K562 (cell line): Measurements from ENCODE around the gene ATAD2B. TPM values are rescaled to one million over a fixed set of nuclear protein-coding genes. Genes with fewer than 3 reads are reported as not detected.

ENCODE experiments used
- ATAC-seq: fragments of 200-7000 bp; cut with Tn5 transposase; 3 replicates; pipeline ENCODE4 v1.9.1; 2020; ENCODE audit warnings: moderate library complexity
- BruUV-seq: library from RNA; stranded (reverse); fragments of 400-500 nt; replicated peaks from 2 replicates; lab custom pipeline; 2021; lab: Mats Ljungman, UMichigan
- CTCF ChIA-PET: fragments of 300-600 bp; formaldehyde crosslinking; extraction: SDS; loops from one replicate; lab custom pipeline; 2021; ENCODE audit warnings: low intra/inter-chr PET ratio; lab: Yijun Ruan, JAX
- POLR2A ChIA-PET: fragments of 300-600, 350-650 bp; sonication (Branson Sonifier 250); formaldehyde crosslinking; extraction: SDS; loops from one replicate; lab custom pipeline; 2021; ENCODE audit warnings: antibody characterized with exemption, inconsistent platforms; lab: Yijun Ruan, JAX
- DNase-seq, 4 experiments: peaks; one replicate each; pipeline versions ENCODE4 v3.0.0 to v3.0.0-alpha.2; 2011 to 2018; ENCODE audit warnings: low spot score in 3 of 4, mixed read lengths in 3 of 4; ENCODE audit errors: extremely low read depth in 1 of 4
- FAIRE-seq: peaks from 2 replicates; lab custom pipeline; 2011; peaks lifted over from hg19 to GRCh38; lab: Jason Lieb, UNC
- H2AFZ ChIP-seq: 2 replicates; pipeline ENCODE4 v1.6.0; 2011; ENCODE audit warnings: low read depth, low read length, control low read depth, inconsistent platforms
- H3K27ac ChIP-seq: fragments of 200-600 bp; 3 replicates; pipeline ENCODE4 v1.8.0; 2011; ENCODE audit warnings: low read depth, mild to moderate bottlenecking, control low read depth, inconsistent platforms, low read length, moderate library complexity, mixed read lengths; ENCODE audit errors: extremely low read depth
- H3K27me3 ChIP-seq, 2 experiments: fragments of 300-600 bp in 1 of 2; 2 replicates in 1 of 2; 3 replicates in 1 of 2; pipeline versions ENCODE4 v1.6.0 to v1.8.0; 2011; ENCODE audit warnings: inconsistent platforms in 2 of 2, low read length in 2 of 2, mild to moderate bottlenecking in 1 of 2, mixed read lengths in 1 of 2, moderate library complexity in 1 of 2; ENCODE audit not compliant: control insufficient read depth in 2 of 2, insufficient read depth in 2 of 2
- H3K36me3 ChIP-seq: fragments of 300-600 bp; 3 replicates; pipeline ENCODE4 v1.8.0; 2011; ENCODE audit warnings: mild to moderate bottlenecking, low read length, inconsistent platforms; ENCODE audit not compliant: control insufficient read depth, insufficient read depth
- H3K4me1 ChIP-seq, 2 experiments: fragments of 200-600 bp in 1 of 2; replicated peaks in 1 of 2; 2 replicates in 1 of 2; 3 replicates in 1 of 2; pipeline versions ENCODE4 v1.5.1 to v1.8.0; 2011; ENCODE audit warnings: inconsistent platforms in 2 of 2, low read length in 2 of 2, mild to moderate bottlenecking in 1 of 2, mixed read lengths in 1 of 2, moderate library complexity in 1 of 2; ENCODE audit not compliant: control insufficient read depth in 2 of 2, insufficient read depth in 2 of 2
- H3K4me2 ChIP-seq: 2 replicates; pipeline ENCODE4 v1.6.1; 2011; ENCODE audit warnings: low read length, control low read depth, inconsistent platforms, mixed read lengths; ENCODE audit not compliant: insufficient read depth
- H3K4me3 ChIP-seq: fragments of 200-600 bp; sonication (generic), shearing (Covaris generic); 2 replicates; pipeline ENCODE4 v1.5.1; 2016; ENCODE audit warnings: control low read depth, inconsistent platforms
- H3K79me2 ChIP-seq: fragments of 200-600 bp; 3 replicates; pipeline ENCODE4 v1.8.0; 2011; ENCODE audit warnings: low read length, inconsistent platforms; ENCODE audit not compliant: control insufficient read depth, insufficient read depth
- H3K9ac ChIP-seq, 2 experiments: 2 replicates each; pipeline versions ENCODE4 v1.6.0 to v1.6.1; 2011; ENCODE audit warnings: low read depth in 2 of 2, low read length in 2 of 2, control low read depth in 1 of 2, inconsistent platforms in 1 of 2, mild to moderate bottlenecking in 1 of 2, mixed read lengths in 1 of 2; ENCODE audit not compliant: insufficient read depth in 1 of 2
- H3K9me1 ChIP-seq: one replicate; pipeline ENCODE4 v1.6.0; 2011; ENCODE audit warnings: inconsistent platforms, mild to moderate bottlenecking, low read length, moderate library complexity; ENCODE audit not compliant: control insufficient read depth, insufficient read depth
- H3K9me3 ChIP-seq: replicated peaks from 2 replicates; pipeline ENCODE4 v1.5.1; 2011; ENCODE audit warnings: low read depth, low read length, inconsistent platforms; ENCODE audit not compliant: control insufficient read depth, insufficient read depth
- H4K20me1 ChIP-seq: replicated peaks from 2 replicates; pipeline ENCODE4 v1.6.1; 2011; ENCODE audit warnings: low read length, inconsistent platforms, mixed read lengths; ENCODE audit not compliant: control insufficient read depth, insufficient read depth
- ATF3 ChIP-seq, 2 experiments: fragments of 450-650 bp in 1 of 2; sonication (generic) in 1 of 2; formaldehyde crosslinking in 1 of 2; IDR thresholded peaks in 1 of 2; conservative IDR thresholded peaks in 1 of 2; 2 replicates each; pipeline versions ENCODE4 v1.6.1 to v1.8.1; 2016 to 2023; ENCODE audit warnings: mild to moderate bottlenecking in 2 of 2, moderate library complexity in 2 of 2, inconsistent platforms in 1 of 2, missing genetic modification reagents in 1 of 2
- CAMTA2 ChIP-seq: fragments of 250-450 bp; sonication (Bioruptor Pico); conservative IDR thresholded peaks from 2 replicates; pipeline ENCODE4 v1.5.1; 2022
- DPF2 ChIP-seq: fragments of 450-650 bp; IDR thresholded peaks from 2 replicates; pipeline ENCODE4 v1.6.1; 2016
- FOXM1 ChIP-seq, 2 experiments: fragments of 450-650 bp in 1 of 2; sonication (generic) in 1 of 2; formaldehyde crosslinking in 1 of 2; IDR thresholded peaks; 2 replicates each; pipeline versions ENCODE4 v1.6.1 to v1.9.0; 2017 to 2022; ENCODE audit warnings: low read depth in 2 of 2, mild to moderate bottlenecking in 2 of 2, missing genetic modification reagents in 1 of 2, moderate library complexity in 1 of 2
- MAFF ChIP-seq: IDR thresholded peaks from 2 replicates; pipeline ENCODE4 v1.6.1; 2012; ENCODE audit warnings: low read length, improper control_type of control experiment
- RBM22 ChIP-seq: fragments of 200-400 bp; formaldehyde crosslinking; IDR thresholded peaks from 2 replicates; pipeline ENCODE4 v1.6.1; 2018; ENCODE audit warnings: low read length, low read depth; ENCODE audit not compliant: poor library complexity, severe bottlenecking
- SMARCA4 ChIP-seq: fragments of 450-650 bp; IDR thresholded peaks from 2 replicates; pipeline ENCODE4 v1.6.1; 2016
- TBL1XR1 ChIP-seq, 2 experiments: IDR thresholded peaks; 2 replicates each; pipeline ENCODE4 v1.6.1; 2012; ENCODE audit warnings: improper control_type of control experiment in 2 of 2, low read length in 2 of 2, mild to moderate bottlenecking in 1 of 2
- ZNF449 ChIP-seq: fragments of 250-450 bp; sonication (Bioruptor Pico); IDR thresholded peaks from 2 replicates; pipeline ENCODE4 v1.8.0; 2022; ENCODE audit warnings: moderate library complexity, mild to moderate bottlenecking, inconsistent platforms
- ZNF511 ChIP-seq: sonication (generic); formaldehyde crosslinking; IDR thresholded peaks from 2 replicates; pipeline ENCODE4 v1.8.0; 2022; ENCODE audit warnings: mild to moderate bottlenecking, missing genetic modification reagents
- ZNF589 ChIP-seq: fragments of 200-800 bp; sonication (Bioruptor generic); IDR thresholded peaks from 2 replicates; pipeline ENCODE4 v1.6.1; 2016; ENCODE audit warnings: low read depth, missing genetic modification characterization, missing compliant biosample characterization
- ZNF592 ChIP-seq: fragments of 450-650 bp; IDR thresholded peaks from 2 replicates; pipeline ENCODE4 v1.6.1; 2017; ENCODE audit warnings: antibody characterized with exemption, mild to moderate bottlenecking
- WGBS: fragments of 100-300 bp; shearing (Covaris generic); methylation state at CpG from one replicate; pipeline ENCODE4 v1.1.6; 2016; ENCODE audit warnings: low coverage, mixed read lengths; ENCODE audit not compliant: insufficient coverage; ENCODE audit errors: missing lambda C conversion rate; 5-methylcytosine and 5-hydroxymethylcytosine counted together
- in situ Hi-C: fragments of 300-500 bp; cut with MboI; formaldehyde crosslinking; loops from 4 replicates; pipeline ENCODE4 v1.15.0; 2018; ENCODE audit warnings: inconsistent platforms, mixed read lengths
- intact Hi-C: fragments of 100-400 bp; cut with micrococcal nuclease; formaldehyde crosslinking; loops from 2 replicates; pipeline ENCODE4 v1.14.2; 2022
- polyA plus RNA-seq, 8 experiments: library from polyadenylated mRNA; depleted of rRNA in 4 of 8; stranded (reverse) in 5 of 8; unstranded in 3 of 8; fragments of >200 nt; fragmentation: Nextera tagmentation in 2 of 8; fragmentation: Illumina TruSeq in 1 of 8; extraction: Ambion mirVana in 2 of 8; extraction: Trizol in 1 of 8; gene quantifications; 2 replicates each; pipeline versions ENCODE4 v1.2.1 to v1.2.3, GENCODE V29; 2011 to 2014; ENCODE audit warnings: inconsistent platforms in 1 of 8, missing spikeins in 1 of 8
- total RNA-seq, 7 experiments: library from RNA; depleted of rRNA in 6 of 7; stranded (reverse); fragments of >200 nt in 6 of 7; fragmentation: Illumina TruSeq in 2 of 7; extraction: Trizol in 2 of 7; gene quantifications; 2 replicates each; pipeline versions ENCODE4 v1.2.1 to v1.2.3, GENCODE V29; 2011 to 2021; ENCODE audit warnings: low replicate concordance in 1 of 7

Gene ATAD2B
- total and polyA plus RNA-seq, 9 of the 15 experiments (the other 6 are each of a cell fraction or from before 2014, with no cell fraction given), result 3.2 to 21.6 (median 11.4) TPM

- ATAC-seq (peak; percentile 53), FAIRE-seq (peak; percentile 67), DNase-seq (peak in 3 of 4 experiments; percentile 15 to 32 (median 22))
- peaks cover 5 to 19% of the 10 kb centered on the region in 2 experiments; a peak in 3 of 5 replicates for H3K4me1 ChIP-seq
- ChIA-PET CTCF (no interaction called here), POLR2A (interaction anchor here (0.6 to 1.4 kb wide), 5 partner anchors 9 to 43 kb away, joined by 3 to 7 read pairs (median 4); partner anchors contain the start of gene ATAD2B)
- peak overlapping the region; percentile 16; the same call in 2 of the 3 replicates for H3K27ac ChIP-seq
- no TSS peak for BruUV-seq
- no peak overlapping the region for H3K4me3 ChIP-seq
- intact Hi-C loops, result no loop called here
- H3K79me2 ChIP-seq, result peaks cover 77% of the 10 kb centered on the region
- no peak overlapping the region for H2AFZ ChIP-seq
- H3K9me1 ChIP-seq, result no peaks in the 10 kb centered on the region
- no peaks in the 10 kb centered on the region for H3K9me3 ChIP-seq
- peak overlapping the region in 1 of 2 experiments; percentile 53; a peak in 1 of 4 replicates for H3K9ac ChIP-seq
- H4K20me1 ChIP-seq, result no peaks in the 10 kb centered on the region
- no peak overlapping the region for H3K4me2 ChIP-seq
- H3K36me3 ChIP-seq, result no peaks in the 10 kb centered on the region; the same call in 2 of the 3 replicates
- in situ Hi-C loops, result no loop called here
- WGBS, result 43% methylated on average over 9 of the region's 9 CpGs
- H3K27me3 ChIP-seq, result no peaks in the 10 kb centered on the region
- TF ChIP-seq CAMTA2, result no peak
- no peak for TF ChIP-seq ZNF592
- no peak for TF ChIP-seq RBM22
- no peak for TF ChIP-seq MAFF
- peak; percentile 90 for TF ChIP-seq ATF3 (IDR thresholded peaks at IDR 0.05)
- TF ChIP-seq ATF3 (CRISPR knock-in tag; conservative IDR thresholded peaks at IDR 0.05), result no peak
- TF ChIP-seq ZNF449, result no peak
- no peak for TF ChIP-seq ZNF589 (CRISPR knock-in tag)
- 0 out of 2 replicates have a peak, but pooled peaks have one; percentile 44 for TF ChIP-seq SMARCA4
- TF ChIP-seq ZNF511 (CRISPR knock-in tag), result no peak
- TF ChIP-seq FOXM1 (IDR thresholded peaks at IDR 0.05; ENCODE audit: low read depth), result no peak
- no peak for TF ChIP-seq FOXM1 (CRISPR knock-in tag; IDR thresholded peaks at IDR 0.05; ENCODE audit: low read depth)
- peak; percentile 64 for TF ChIP-seq DPF2
- TF ChIP-seq TBL1XR1 (IDR thresholded peaks at IDR 0.05; ENCODE audit: low read length in 2 of 2), result no peak
Measured at GRCh38 chr2:23900541-23901322, 26.2 kb downstream of the ATAD2B start.
